ENCODE measurements around the gene PLXDC2.
"Not testable (repeated sequence)": the region's sequence is repeated elsewhere in the genome, so short reads cannot be mapped to it uniquely, and the experiment has no call there.

Gene PLXDC2

GRCh38 chr10:20170661-20171060 is 354.4 kb downstream of the PLXDC2 start:
- Mint-ChIP-seq H3K4me1 (ENCODE audit: low read depth) (no peaks in the 10 kb centered on the region), H3K27me3 (no peaks in the 10 kb centered on the region), H3K36me3 (ENCODE audit: low read depth) (no peaks in the 10 kb centered on the region), H3K4me3 (no peak overlapping the region), H3K9me3 (peaks cover 5% of the 10 kb centered on the region), H3K27ac (no peak overlapping the region)

- Mint-ChIP-seq H3K27ac (no peak overlapping the region), H3K9me3 (no peaks in the 10 kb centered on the region), H3K27me3 (no peaks in the 10 kb centered on the region), H3K4me3 (no peak overlapping the region), H3K4me1 (ENCODE audit: low read depth) (no peaks in the 10 kb centered on the region), H3K36me3 (ENCODE audit: low read depth) (no peaks in the 10 kb centered on the region)
Measured at GRCh38 chr10:20173046-20173445, 356.8 kb downstream of the PLXDC2 start.

- Mint-ChIP-seq H3K36me3 (ENCODE audit: low read depth) (no peaks in the 10 kb centered on the region), H3K4me1 (ENCODE audit: low read depth) (no peaks in the 10 kb centered on the region), H3K27me3 (no peaks in the 10 kb centered on the region), H3K4me3 (no peak overlapping the region), H3K9me3 (peaks cover 1% of the 10 kb centered on the region), H3K27ac (no peak overlapping the region)
Measured at GRCh38 chr10:20175719-20176118, 359.5 kb downstream of the PLXDC2 start.

- Mint-ChIP-seq H3K4me3 (no peak overlapping the region), H3K27ac (no peak overlapping the region), H3K4me1 (ENCODE audit: low read depth) (no peaks in the 10 kb centered on the region), H3K27me3 (no peaks in the 10 kb centered on the region), H3K9me3 (peaks cover 10% of the 10 kb centered on the region), H3K36me3 (ENCODE audit: low read depth) (no peaks in the 10 kb centered on the region)
Measured at GRCh38 chr10:20180766-20181165, 364.5 kb downstream of the PLXDC2 start.

GRCh38 chr10:20181434-20181833 is 365.2 kb downstream of the PLXDC2 start:
- Mint-ChIP-seq H3K4me3 (no peak overlapping the region), H3K9me3 (peaks cover 10% of the 10 kb centered on the region), H3K36me3 (ENCODE audit: low read depth) (no peaks in the 10 kb centered on the region), H3K4me1 (ENCODE audit: low read depth) (no peaks in the 10 kb centered on the region), H3K27ac (no peak overlapping the region), H3K27me3 (no peaks in the 10 kb centered on the region)

- Mint-ChIP-seq H3K9me3 (peaks cover 14% of the 10 kb centered on the region), H3K27me3 (no peaks in the 10 kb centered on the region), H3K4me3 (no peak overlapping the region), H3K27ac (no peak overlapping the region), H3K36me3 (ENCODE audit: low read depth) (no peaks in the 10 kb centered on the region), H3K4me1 (ENCODE audit: low read depth) (no peaks in the 10 kb centered on the region)
Measured at GRCh38 chr10:20185116-20185515, 368.9 kb downstream of the PLXDC2 start.

GRCh38 chr10:20191392-20191791 is 375.2 kb downstream of the PLXDC2 start:
- H3K27ac Mint-ChIP-seq; H3K9me3 Mint-ChIP-seq; H3K36me3 Mint-ChIP-seq (ENCODE audit: low read depth); H3K4me1 Mint-ChIP-seq (ENCODE audit: low read depth); H3K4me3 Mint-ChIP-seq; H3K27me3 Mint-ChIP-seq: not testable (repeated sequence)

GRCh38 chr10:20195076-20195475 is 378.8 kb downstream of the PLXDC2 start:
- H3K36me3 Mint-ChIP-seq (ENCODE audit: low read depth), result no peaks in the 10 kb centered on the region
- H3K4me1 Mint-ChIP-seq (ENCODE audit: low read depth), result no peaks in the 10 kb centered on the region
- no peak overlapping the region for H3K4me3 Mint-ChIP-seq
- no peaks in the 10 kb centered on the region for H3K27me3 Mint-ChIP-seq
- no peaks in the 10 kb centered on the region for H3K9me3 Mint-ChIP-seq
- H3K27ac Mint-ChIP-seq, result no peak overlapping the region

GRCh38 chr10:20200758-20201157 is 384.5 kb downstream of the PLXDC2 start:
- Mint-ChIP-seq H3K27me3 (no peaks in the 10 kb centered on the region), H3K36me3 (ENCODE audit: low read depth) (no peaks in the 10 kb centered on the region), H3K4me3 (no peak overlapping the region), H3K4me1 (ENCODE audit: low read depth) (no peaks in the 10 kb centered on the region), H3K9me3 (no peaks in the 10 kb centered on the region), H3K27ac (no peak overlapping the region)

GRCh38 chr10:20202337-20202736 is 386.1 kb downstream of the PLXDC2 start:
- no peaks in the 10 kb centered on the region for H3K27me3 Mint-ChIP-seq
- H3K9me3 Mint-ChIP-seq, result no peaks in the 10 kb centered on the region
- H3K27ac Mint-ChIP-seq, result no peak overlapping the region
- no peak overlapping the region for H3K4me3 Mint-ChIP-seq
- H3K36me3 Mint-ChIP-seq (ENCODE audit: low read depth), result no peaks in the 10 kb centered on the region
- no peaks in the 10 kb centered on the region for H3K4me1 Mint-ChIP-seq (ENCODE audit: low read depth)

- H3K9me3 Mint-ChIP-seq, result peaks cover 8% of the 10 kb centered on the region
- H3K36me3 Mint-ChIP-seq (ENCODE audit: low read depth), result no peaks in the 10 kb centered on the region
- H3K27ac Mint-ChIP-seq, result no peak overlapping the region
- H3K27me3 Mint-ChIP-seq, result no peaks in the 10 kb centered on the region
- no peak overlapping the region for H3K4me3 Mint-ChIP-seq
- H3K4me1 Mint-ChIP-seq (ENCODE audit: low read depth), result no peaks in the 10 kb centered on the region
Measured at GRCh38 chr10:20207653-20208052, 391.4 kb downstream of the PLXDC2 start.

GRCh38 chr10:20209098-20209497 is 392.9 kb downstream of the PLXDC2 start:
- not testable (repeated sequence) for H3K36me3 Mint-ChIP-seq (ENCODE audit: low read depth); H3K27ac Mint-ChIP-seq; H3K27me3 Mint-ChIP-seq; H3K9me3 Mint-ChIP-seq; H3K4me3 Mint-ChIP-seq; H3K4me1 Mint-ChIP-seq (ENCODE audit: low read depth)

GRCh38 chr10:20215547-20216152 is 399.4 kb downstream of the PLXDC2 start:
- Mint-ChIP-seq H3K4me1 (ENCODE audit: low read depth) (no peaks in the 10 kb centered on the region), H3K27me3 (no peaks in the 10 kb centered on the region), H3K4me3 (no peak overlapping the region), H3K9me3 (peaks cover 2% of the 10 kb centered on the region), H3K36me3 (ENCODE audit: low read depth) (no peaks in the 10 kb centered on the region), H3K27ac (no peak overlapping the region)

- no peaks in the 10 kb centered on the region for H3K36me3 Mint-ChIP-seq (ENCODE audit: low read depth)
- peaks cover 3% of the 10 kb centered on the region for H3K9me3 Mint-ChIP-seq
- H3K4me3 Mint-ChIP-seq, result no peak overlapping the region
- H3K4me1 Mint-ChIP-seq (ENCODE audit: low read depth), result no peaks in the 10 kb centered on the region
- no peak overlapping the region for H3K27ac Mint-ChIP-seq
- no peaks in the 10 kb centered on the region for H3K27me3 Mint-ChIP-seq
Measured at GRCh38 chr10:20221356-20221755, 405.1 kb downstream of the PLXDC2 start.

GRCh38 chr10:20228729-20229128 is 412.5 kb downstream of the PLXDC2 start:
- Mint-ChIP-seq H3K36me3 (ENCODE audit: low read depth) (no peaks in the 10 kb centered on the region), H3K4me1 (ENCODE audit: low read depth) (no peaks in the 10 kb centered on the region), H3K27ac (no peak overlapping the region), H3K27me3 (no peaks in the 10 kb centered on the region), H3K9me3 (peaks cover 12% of the 10 kb centered on the region), H3K4me3 (no peak overlapping the region)

- H3K27ac Mint-ChIP-seq, result no peak overlapping the region
- no peaks in the 10 kb centered on the region for H3K27me3 Mint-ChIP-seq
- no peaks in the 10 kb centered on the region for H3K4me1 Mint-ChIP-seq (ENCODE audit: low read depth)
Measured at GRCh38 chr10:20232079-20232705, 416.0 kb downstream of the PLXDC2 start.

More at GRCh38 chr10:20232079-20232705, 416.0 kb downstream of the PLXDC2 start:
- Mint-ChIP-seq H3K9me3 (peaks cover 12% of the 10 kb centered on the region), H3K4me3 (no peak overlapping the region), H3K36me3 (ENCODE audit: low read depth) (no peaks in the 10 kb centered on the region)
